ENCODE data around the gene SNRPN.
"Not testable (repeated sequence)": the region's sequence is repeated elsewhere in the genome, so short reads cannot be mapped to it uniquely, and the experiment has no call there.

SNRPN gene

DNA sequence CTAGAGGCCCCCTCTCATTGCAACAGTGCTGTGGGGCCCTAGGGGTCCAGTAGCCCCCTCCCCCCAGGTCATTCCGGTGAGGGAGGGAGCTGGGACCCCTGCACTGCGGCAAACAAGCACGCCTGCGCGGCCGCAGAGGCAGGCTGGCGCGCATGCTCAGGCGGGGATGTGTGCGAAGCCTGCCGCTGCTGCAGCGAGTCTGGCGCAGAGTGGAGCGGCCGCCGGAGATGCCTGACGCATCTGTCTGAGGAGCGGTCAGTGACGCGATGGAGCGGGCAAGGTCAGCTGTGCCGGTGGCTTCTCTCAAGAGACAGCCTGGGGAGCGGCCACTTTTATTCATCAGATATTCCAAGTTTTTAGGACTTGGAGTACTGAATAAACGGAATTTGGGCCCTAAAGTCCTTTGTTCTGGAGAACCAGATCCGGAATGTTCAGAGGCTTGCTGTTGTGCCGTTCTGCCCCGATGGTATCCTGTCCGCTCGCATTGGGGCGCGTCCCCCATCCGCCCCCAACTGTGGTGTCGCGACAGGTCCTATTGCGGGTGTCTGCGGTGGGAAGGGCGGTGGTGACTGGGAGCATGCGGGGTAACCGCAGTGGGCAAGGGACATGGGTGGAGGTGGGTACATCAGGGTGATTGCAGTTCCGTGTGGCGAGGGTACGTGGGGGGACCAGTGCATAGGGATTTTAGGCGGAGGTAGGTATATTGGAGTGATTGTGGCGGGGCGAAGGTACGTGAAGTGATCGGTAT lies at the start of gene SNRPN, which contains the start of gene SNURF:
Gene SNRPN (plus strand): TSS at position 205 of the 748 bp plus-strand sequence. CDS start 19,467 bp downstream, outside the sequence.
Gene SNURF (plus strand): TSS at position 205 of the 748 bp plus-strand sequence. CDS start 62 bp downstream, at position 267.
- TF ChIP-seq, protein P1, sequence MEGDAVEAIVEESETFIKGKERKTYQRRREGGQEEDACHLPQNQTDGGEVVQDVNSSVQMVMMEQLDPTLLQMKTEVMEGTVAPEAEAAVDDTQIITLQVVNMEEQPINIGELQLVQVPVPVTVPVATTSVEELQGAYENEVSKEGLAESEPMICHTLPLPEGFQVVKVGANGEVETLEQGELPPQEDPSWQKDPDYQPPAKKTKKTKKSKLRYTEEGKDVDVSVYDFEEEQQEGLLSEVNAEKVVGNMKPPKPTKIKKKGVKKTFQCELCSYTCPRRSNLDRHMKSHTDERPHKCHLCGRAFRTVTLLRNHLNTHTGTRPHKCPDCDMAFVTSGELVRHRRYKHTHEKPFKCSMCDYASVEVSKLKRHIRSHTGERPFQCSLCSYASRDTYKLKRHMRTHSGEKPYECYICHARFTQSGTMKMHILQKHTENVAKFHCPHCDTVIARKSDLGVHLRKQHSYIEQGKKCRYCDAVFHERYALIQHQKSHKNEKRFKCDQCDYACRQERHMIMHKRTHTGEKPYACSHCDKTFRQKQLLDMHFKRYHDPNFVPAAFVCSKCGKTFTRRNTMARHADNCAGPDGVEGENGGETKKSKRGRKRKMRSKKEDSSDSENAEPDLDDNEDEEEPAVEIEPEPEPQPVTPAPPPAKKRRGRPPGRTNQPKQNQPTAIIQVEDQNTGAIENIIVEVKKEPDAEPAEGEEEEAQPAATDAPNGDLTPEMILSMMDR (conservative IDR thresholded peaks at IDR 0.05; ENCODE audit: control insufficient read depth, insufficient read depth, low read depth, low read length), result no peak
- DNase-seq (ENCODE audit: low read depth), result peak; percentile 70
- H3K4me3 ChIP-seq (ENCODE audit: control insufficient read depth, low read depth, low read length), result peak within 1 kb of the TSS; percentile 75

DNA sequence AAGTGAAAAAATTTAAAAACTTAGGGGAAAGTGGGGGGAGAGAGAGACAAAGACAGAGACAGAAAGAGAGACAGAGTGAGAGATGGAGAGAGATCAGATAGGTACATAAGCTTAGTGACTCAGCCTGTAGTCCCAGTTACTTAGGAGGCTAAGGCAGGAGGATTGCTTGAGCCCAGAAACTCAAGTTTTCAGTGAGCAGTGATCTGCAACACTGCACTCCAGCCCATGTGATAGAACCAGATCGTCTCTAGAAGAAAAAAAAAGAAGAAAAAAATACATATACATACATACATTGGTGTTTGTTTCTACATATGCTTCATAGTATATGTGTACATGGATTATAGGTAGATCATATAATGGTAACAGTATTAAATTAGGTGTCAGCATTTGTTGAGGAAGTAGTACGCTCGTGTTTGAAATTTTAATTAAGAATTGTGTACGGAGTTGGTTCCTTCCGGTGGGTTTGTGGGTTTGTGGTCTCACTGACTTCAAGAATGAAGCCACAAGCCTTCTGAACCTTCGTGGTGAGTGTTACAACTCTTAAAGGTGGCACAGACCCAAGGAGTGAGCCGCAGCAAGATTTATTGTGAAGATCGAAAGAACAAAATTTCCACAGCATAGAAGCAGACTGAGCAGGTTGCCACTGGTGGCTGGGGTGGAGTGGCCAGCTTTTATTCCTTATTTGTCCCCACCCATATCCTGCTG lies 38.3 kb upstream of the SNRPN start:
- DNase-seq (ENCODE audit: low read depth), result no peak
- no peak overlapping the region for H3K4me3 ChIP-seq (ENCODE audit: control insufficient read depth, low read depth, low read length)
- TF ChIP-seq, protein P1 (conservative IDR thresholded peaks at IDR 0.05; ENCODE audit: control insufficient read depth, insufficient read depth, low read depth, low read length), result no peak

DNA sequence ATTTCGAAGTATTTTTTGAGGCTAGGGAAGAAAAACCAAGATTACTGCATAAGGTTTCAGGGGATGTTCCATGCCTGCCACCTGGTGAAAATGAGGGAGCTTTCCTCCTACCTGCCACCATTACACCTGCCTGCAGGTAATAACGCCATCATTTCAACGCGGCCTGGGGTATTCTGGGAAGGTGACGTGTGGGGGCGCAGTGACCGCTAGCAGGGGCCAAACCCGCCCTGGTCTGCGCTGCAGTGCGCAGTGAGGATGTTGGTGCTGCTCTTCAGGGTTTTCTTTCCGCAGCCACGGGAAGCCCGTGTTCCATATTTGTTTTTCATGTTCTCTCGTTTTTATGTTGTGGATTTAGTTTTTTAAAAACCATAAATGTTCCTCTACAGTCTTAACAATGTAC lies 37.4 kb upstream of the SNRPN start:
- DNase-seq (ENCODE audit: low read depth), result no peak
- H3K4me3 ChIP-seq (ENCODE audit: control insufficient read depth, low read depth, low read length), result no peak overlapping the region
- TF ChIP-seq, protein P1 (conservative IDR thresholded peaks at IDR 0.05; ENCODE audit: control insufficient read depth, insufficient read depth, low read depth, low read length), result no peak

DNA sequence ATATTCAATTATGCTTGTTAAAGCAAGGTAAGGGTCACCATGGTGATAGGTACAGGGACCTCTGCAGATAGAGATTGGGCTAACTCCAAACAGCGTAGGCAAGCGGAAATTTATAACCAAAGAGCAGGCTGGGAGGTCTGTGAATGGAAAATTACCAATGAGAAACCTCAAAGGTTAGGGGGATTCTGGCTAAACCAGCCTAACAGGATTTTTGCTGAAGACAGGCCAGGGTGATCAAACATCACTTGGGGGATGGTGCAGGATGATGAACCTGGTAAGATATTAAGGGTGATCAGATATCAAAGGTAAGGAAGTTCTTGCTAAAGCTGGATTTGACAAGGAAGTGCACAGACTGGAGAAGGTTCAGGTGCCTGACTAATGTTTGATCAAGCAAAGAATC lies 35.3 kb upstream of the SNRPN start:
- H3K4me3 ChIP-seq (ENCODE audit: control insufficient read depth, low read depth, low read length), result no peak overlapping the region
- DNase-seq (ENCODE audit: low read depth), result no peak
- TF ChIP-seq, protein P1 (conservative IDR thresholded peaks at IDR 0.05; ENCODE audit: control insufficient read depth, insufficient read depth, low read depth, low read length), result no peak

DNA sequence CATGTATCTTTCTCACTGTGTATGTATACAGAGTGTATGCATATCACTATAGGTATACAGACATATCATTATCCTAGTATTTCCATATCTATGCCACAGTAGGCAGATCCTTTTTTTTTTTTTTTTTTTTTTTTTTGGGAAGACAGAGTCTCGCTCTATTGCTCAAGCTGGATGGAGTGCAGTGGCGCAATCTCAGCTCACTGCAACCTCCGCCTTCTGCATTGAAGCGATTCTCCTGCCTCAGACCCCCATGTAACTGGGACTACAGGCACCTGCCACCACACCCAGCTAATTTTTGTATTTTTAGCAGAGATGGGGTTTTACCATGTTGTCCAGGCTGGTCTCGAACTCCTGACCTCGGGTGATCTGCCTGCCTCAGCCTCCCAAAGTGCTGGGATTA lies 32.0 kb upstream of the SNRPN start:
- not testable (repeated sequence) for DNase-seq (ENCODE audit: low read depth); H3K4me3 ChIP-seq (ENCODE audit: control insufficient read depth, low read depth, low read length)

DNA sequence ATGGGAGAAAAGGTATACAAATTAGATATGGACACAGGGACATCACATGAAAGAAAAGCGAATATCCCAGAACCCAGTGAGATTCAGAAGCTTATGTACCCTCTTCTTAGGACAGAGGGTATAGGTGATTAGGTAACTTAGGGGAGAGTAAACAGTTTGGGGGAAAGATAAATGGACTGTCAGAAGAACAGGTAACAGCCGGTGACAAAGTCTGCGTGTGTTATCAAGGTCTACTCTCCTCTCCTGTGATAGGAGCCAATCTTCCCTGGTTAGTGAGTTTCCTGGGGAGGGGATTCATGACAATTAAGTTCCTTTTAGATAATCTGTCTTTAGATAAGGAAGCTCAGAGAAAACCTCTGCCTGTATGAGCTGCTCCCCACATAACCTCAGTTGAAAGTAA lies 30.6 kb upstream of the SNRPN start:
- DNase-seq (ENCODE audit: low read depth), result no peak
- no peak overlapping the region for H3K4me3 ChIP-seq (ENCODE audit: control insufficient read depth, low read depth, low read length)

More for the DNA sequence above, 30.6 kb upstream of the SNRPN start:
- TF ChIP-seq, protein P1 (conservative IDR thresholded peaks at IDR 0.05; ENCODE audit: control insufficient read depth, insufficient read depth, low read depth, low read length), result no peak
